Rectal smooth muscle tissue (tissue), 1 donor: ENCODE measurements around the gene MYO18B.

Experiments
- H3K27ac ChIP-seq: one replicate; pipeline ENCODE4 v1.7.0; 2013; ENCODE audit warnings: low read depth, low read length, inconsistent platforms
- H3K27me3 ChIP-seq: one replicate; pipeline ENCODE4 v1.7.0; 2013; ENCODE audit warnings: low read length; ENCODE audit not compliant: control insufficient read depth, insufficient read depth
- H3K36me3 ChIP-seq: one replicate; pipeline ENCODE4 v1.7.0; 2013; ENCODE audit warnings: low read length; ENCODE audit not compliant: control insufficient read depth, insufficient read depth
- H3K4me1 ChIP-seq: one replicate; pipeline ENCODE4 v1.7.0; 2013; ENCODE audit warnings: low read length; ENCODE audit not compliant: control insufficient read depth, insufficient read depth
- H3K4me3 ChIP-seq: one replicate; pipeline ENCODE4 v1.7.0; 2013; ENCODE audit warnings: low read length
- H3K9ac ChIP-seq: one replicate; pipeline ENCODE4 v1.7.0; 2013; ENCODE audit warnings: low read length

The MYO18B gene

DNA sequence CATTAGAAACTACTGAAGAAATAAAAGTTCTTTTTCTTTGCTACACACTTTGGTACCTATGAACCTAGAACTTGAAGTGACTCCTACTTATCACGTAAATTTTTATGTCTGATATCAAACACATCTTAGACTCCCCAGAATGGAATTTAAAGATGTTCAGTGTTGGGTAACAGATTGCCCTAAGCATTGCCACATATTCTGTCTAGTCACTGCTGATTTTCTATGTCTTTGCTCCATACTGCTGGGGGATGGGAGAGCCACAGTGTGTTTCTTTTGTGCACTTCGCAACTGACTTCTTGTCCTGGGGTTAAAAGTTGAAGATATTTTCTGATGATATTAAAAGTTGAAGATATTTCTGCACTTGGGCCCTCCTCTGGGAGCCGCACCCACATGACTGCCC lies 19.4 kb upstream of the MYO18B start:
- no peaks in the 10 kb centered on the region for H3K4me1 ChIP-seq
- H3K27ac ChIP-seq: no peak overlapping the region
- no peak overlapping the region for H3K9ac ChIP-seq
- H3K36me3 ChIP-seq: peaks cover 6% of the 10 kb centered on the region
- H3K4me3 ChIP-seq: no peak overlapping the region
- no peaks in the 10 kb centered on the region for H3K27me3 ChIP-seq

- Histone ChIP-seq H3K27ac (no peak overlapping the region), H3K4me1 (no peaks in the 10 kb centered on the region), H3K27me3 (no peaks in the 10 kb centered on the region), H3K36me3 (peaks cover 6% of the 10 kb centered on the region), H3K9ac (no peak overlapping the region), H3K4me3 (no peak overlapping the region)
Observed at GRCh38 chr22:25726241-25726640, 15.7 kb upstream of the MYO18B start.

- Histone ChIP-seq H3K27me3 (no peaks in the 10 kb centered on the region), H3K36me3 (peaks cover 2% of the 10 kb centered on the region), H3K4me3 (no peak overlapping the region), H3K9ac (no peak overlapping the region), H3K4me1 (no peaks in the 10 kb centered on the region), H3K27ac (no peak overlapping the region)
Observed at GRCh38 chr22:25728071-25728470, 13.9 kb upstream of the MYO18B start.

DNA sequence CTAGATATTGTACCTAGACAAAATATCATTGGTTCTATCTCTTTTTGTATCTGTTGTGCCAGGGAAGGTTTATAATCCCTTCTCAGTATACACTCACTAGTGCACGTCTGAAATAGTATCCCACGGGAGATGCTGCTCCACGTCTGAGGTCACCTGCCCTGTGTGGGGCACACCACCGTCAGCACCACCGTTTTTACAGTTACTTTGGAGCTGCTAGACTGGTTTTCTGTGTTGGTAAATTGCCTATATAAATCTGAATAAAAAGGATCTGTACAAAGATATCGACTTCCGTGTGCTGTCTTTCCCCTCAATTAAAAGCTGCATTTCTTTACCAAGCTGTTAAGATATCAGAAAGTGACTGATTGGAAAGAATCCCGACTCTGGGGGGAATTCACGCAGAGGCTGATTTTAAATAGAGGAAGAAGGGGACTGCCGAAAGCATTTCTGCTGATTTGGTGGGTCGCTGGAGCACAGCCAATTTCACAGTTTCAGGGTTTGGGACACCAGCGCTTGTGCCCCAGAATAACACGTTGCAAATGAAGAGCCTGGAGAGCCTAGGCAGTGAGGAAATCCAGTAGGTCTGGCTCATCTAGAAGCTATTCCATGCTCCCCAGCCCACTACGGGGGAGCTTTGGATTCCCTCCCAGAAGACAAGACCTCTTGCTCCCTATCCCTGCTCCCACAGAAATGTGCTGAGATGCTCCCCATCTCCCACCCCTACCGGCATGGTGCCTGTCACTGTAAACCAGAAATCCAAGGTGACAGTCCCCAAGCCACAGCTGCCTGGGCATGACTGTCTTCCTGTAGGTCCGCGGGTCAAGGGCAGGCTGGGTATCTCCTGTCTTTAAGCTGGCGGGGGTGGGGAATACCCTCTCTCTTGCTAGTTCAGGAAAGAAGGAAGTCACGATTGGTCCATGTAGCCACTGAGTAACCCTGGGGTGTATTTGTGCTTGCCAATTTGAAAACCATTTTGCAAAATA lies 12.7 kb upstream of the MYO18B start:
- Histone ChIP-seq H3K9ac (no peak overlapping the region), H3K4me1 (no peaks in the 10 kb centered on the region), H3K36me3 (no peaks in the 10 kb centered on the region), H3K27ac (no peak overlapping the region), H3K4me3 (no peak overlapping the region), H3K27me3 (no peaks in the 10 kb centered on the region)

DNA sequence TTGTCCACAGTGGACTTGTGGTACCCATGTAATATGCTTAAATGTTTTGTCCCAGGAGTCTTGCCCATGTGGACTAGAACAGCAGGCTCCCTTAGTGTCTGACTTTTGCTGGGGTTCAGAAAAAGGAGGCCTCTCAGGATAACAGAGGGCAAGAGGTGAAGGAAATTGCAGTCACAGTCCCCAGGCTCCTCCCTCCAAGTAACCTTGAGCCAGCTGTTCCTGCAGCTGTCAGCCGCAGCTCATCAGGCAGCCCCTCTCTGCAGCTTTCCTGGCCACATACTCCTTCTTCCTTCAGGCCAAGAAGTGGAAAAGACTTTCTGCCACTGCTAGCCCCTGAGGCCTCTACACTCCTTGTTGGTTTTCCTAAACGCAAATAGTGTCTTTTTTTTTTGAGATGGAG lies 6.3 kb upstream of the MYO18B start:
- no peak overlapping the region for H3K9ac ChIP-seq
- no peak overlapping the region for H3K27ac ChIP-seq
- H3K4me1 ChIP-seq: no peaks in the 10 kb centered on the region

GRCh38 chr22:25736378-25737011 lies 5.5 kb upstream of the MYO18B start:
- no peaks in the 10 kb centered on the region for H3K4me1 ChIP-seq
- no peak overlapping the region for H3K27ac ChIP-seq

More for the DNA sequence above, 6.3 kb upstream of the MYO18B start:
- Histone ChIP-seq H3K27me3 (no peaks in the 10 kb centered on the region), H3K4me3 (no peak overlapping the region), H3K36me3 (no peaks in the 10 kb centered on the region)

DNA sequence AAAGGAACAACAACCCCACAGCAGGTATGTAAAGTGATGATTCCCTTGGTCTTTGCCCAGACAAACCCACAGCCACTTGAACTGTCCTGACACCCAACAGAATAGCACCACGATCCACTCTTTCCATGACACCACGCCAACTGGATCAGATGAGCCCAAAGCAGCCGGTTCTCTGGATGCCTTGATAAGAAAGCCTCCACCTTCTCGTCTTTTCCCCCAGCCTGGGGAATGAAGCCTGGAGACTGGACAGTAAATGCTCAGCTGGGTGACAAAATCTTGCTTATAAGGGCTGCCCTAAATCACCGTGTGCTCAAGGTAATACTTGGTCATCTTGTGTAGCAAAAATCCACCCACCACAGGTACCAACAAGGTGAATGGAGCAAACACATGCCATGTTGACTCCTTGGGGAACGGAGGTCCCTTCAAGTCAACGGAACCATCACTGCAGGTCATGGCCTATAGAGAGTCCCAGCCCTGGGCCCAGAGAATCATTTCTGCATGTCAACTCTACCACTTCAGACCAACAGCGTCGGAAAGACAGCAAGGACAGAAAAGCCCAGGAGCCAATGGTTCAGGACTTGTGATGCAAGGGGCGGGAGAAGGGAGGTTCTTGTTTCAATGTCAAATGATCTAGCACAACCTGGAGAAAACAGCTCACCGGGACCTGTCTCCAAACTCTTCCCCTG lies 2.2 kb upstream of the MYO18B start:
- Histone ChIP-seq H3K4me3 (no peak overlapping the region), H3K36me3 (no peaks in the 10 kb centered on the region), H3K4me1 (no peaks in the 10 kb centered on the region), H3K9ac (no peak overlapping the region), H3K27me3 (no peaks in the 10 kb centered on the region), H3K27ac (no peak overlapping the region)

More at GRCh38 chr22:25736378-25737011, 5.5 kb upstream of the MYO18B start:
- Histone ChIP-seq H3K27me3 (no peaks in the 10 kb centered on the region), H3K9ac (no peak overlapping the region), H3K4me3 (no peak overlapping the region), H3K36me3 (no peaks in the 10 kb centered on the region)

DNA sequence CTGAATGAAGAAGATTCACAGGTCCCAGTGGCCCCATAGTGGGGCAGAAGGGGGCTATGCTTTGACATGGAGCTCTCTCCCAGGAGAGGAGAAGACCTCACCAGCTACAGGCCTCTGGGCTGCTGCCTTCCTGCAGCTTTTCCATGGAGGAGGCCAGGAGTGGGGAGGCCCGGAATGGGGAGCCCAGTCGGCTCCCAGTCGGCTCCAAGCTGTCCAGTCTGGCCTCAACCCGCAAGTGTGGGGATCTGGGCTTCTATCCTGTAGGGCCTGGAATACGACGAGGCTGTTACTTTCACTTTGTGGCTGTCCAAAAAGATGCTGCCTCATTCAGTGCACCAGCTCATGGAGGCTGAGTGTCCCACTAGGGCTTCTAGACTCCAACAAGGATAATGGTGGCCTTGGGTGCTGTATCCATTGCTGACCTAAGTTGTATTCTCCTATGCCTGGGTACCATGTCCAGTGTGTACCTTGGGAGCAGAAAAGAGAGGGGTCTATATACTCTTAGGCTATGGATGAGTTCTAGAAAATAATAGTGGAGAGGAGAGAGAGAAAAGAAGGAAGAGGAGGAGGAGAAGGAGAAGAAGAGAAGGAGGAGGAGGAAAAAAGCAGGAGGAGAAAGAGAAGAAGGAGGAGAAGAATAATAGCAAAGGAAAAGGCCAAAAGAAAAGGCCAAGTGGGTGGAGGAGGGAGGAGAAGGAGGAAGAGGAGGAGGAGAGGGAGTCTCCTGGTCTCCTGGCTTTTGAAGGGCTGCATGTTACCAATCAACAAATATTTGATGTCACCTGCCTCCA lies 1.1 kb downstream of the MYO18B start:
- H3K27ac ChIP-seq: no peak overlapping the region
- H3K4me1 ChIP-seq: no peaks in the 10 kb centered on the region

GRCh38 chr22:25744694-25745093 lies 2.7 kb downstream of the MYO18B start:
- no peaks in the 10 kb centered on the region for H3K27me3 ChIP-seq
- no peaks in the 10 kb centered on the region for H3K4me1 ChIP-seq
- no peak overlapping the region for H3K27ac ChIP-seq
- no peaks in the 10 kb centered on the region for H3K36me3 ChIP-seq
- H3K4me3 ChIP-seq: no peak overlapping the region
- no peak overlapping the region for H3K9ac ChIP-seq

More for the DNA sequence above, 1.1 kb downstream of the MYO18B start:
- no peak overlapping the region for H3K4me3 ChIP-seq
- H3K9ac ChIP-seq: no peak overlapping the region
- H3K36me3 ChIP-seq: no peaks in the 10 kb centered on the region
- no peaks in the 10 kb centered on the region for H3K27me3 ChIP-seq

- no peak overlapping the region for H3K27ac ChIP-seq
- no peaks in the 10 kb centered on the region for H3K27me3 ChIP-seq
- H3K4me1 ChIP-seq: no peaks in the 10 kb centered on the region
- no peaks in the 10 kb centered on the region for H3K36me3 ChIP-seq
- H3K9ac ChIP-seq: no peak overlapping the region
- no peak overlapping the region for H3K4me3 ChIP-seq
Observed at GRCh38 chr22:25745341-25746011, 3.5 kb downstream of the MYO18B start.

DNA sequence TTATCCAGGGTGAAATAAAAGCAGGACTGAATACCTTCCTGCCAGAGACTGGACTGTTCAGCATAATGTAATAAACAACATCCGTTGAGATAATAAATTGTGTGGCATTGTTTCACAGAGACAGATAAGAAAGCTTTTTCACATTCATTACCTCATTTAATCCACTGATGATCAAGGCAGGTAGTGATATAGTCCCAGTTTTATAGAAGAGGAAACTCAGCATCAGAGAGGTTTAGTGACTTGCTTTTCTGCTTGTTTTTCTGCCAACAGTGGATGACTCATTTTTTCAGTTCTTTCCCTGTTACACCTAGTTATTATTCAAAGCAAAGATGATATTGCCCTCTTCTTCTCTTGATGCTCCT lies 4.0 kb downstream of the MYO18B start:
- Histone ChIP-seq H3K4me3 (no peak overlapping the region), H3K27me3 (no peaks in the 10 kb centered on the region), H3K9ac (no peak overlapping the region), H3K36me3 (no peaks in the 10 kb centered on the region), H3K27ac (no peak overlapping the region), H3K4me1 (no peaks in the 10 kb centered on the region)
